Astrocyte (in vitro differentiated cells and primary cell): ENCODE measurements around the gene CHRNA3. TPM values are rescaled to one million over a fixed set of nuclear protein-coding genes. Genes with fewer than 3 reads are reported as not detected.

Experiments
- DNase-seq: peaks from one replicate; pipeline ENCODE4 v3.0.0-alpha.2; 2010; ENCODE audit warnings: low read depth
- FAIRE-seq: peaks from 2 replicates; lab custom pipeline; 2011; peaks lifted over from hg19 to GRCh38; lab: Jason Lieb, UNC
- H2AFZ ChIP-seq: 2 replicates; pipeline ENCODE4 v1.6.0; 2012; ENCODE audit warnings: low read depth, low read length, inconsistent platforms
- H3K27ac ChIP-seq: 2 replicates; pipeline ENCODE4 v1.5.1; 2011; ENCODE audit warnings: low read depth, low read length, inconsistent platforms
- H3K27me3 ChIP-seq: 2 replicates; pipeline ENCODE4 v1.6.0; 2011; ENCODE audit warnings: low read length, inconsistent platforms; ENCODE audit not compliant: insufficient read depth
- H3K36me3 ChIP-seq: 2 replicates; pipeline ENCODE4 v1.5.1; 2011; ENCODE audit warnings: low read length, inconsistent platforms; ENCODE audit not compliant: insufficient read depth
- H3K4me1 ChIP-seq: 2 replicates; pipeline ENCODE4 v1.5.1; 2011; ENCODE audit warnings: low read length, inconsistent platforms; ENCODE audit not compliant: insufficient read depth
- H3K4me2 ChIP-seq: 2 replicates; pipeline ENCODE4 v1.6.0; 2012; ENCODE audit warnings: low read length, inconsistent platforms
- H3K4me3 ChIP-seq: 2 replicates; pipeline ENCODE4 v1.5.1; 2011; ENCODE audit warnings: low read depth, mild to moderate bottlenecking, low read length, inconsistent platforms; ENCODE audit not compliant: insufficient read depth
- H3K79me2 ChIP-seq: 2 replicates; pipeline ENCODE4 v1.6.0; 2012; ENCODE audit warnings: mild to moderate bottlenecking, low read length, inconsistent platforms; ENCODE audit not compliant: insufficient read depth
- H3K9ac ChIP-seq: 2 replicates; pipeline ENCODE4 v1.6.0; 2012; ENCODE audit warnings: mild to moderate bottlenecking, low read length, inconsistent platforms
- H3K9me3 ChIP-seq: 2 replicates; pipeline ENCODE4 v1.5.1; 2012; ENCODE audit warnings: low read depth, mild to moderate bottlenecking, low read length, inconsistent platforms; ENCODE audit not compliant: insufficient read depth
- H4K20me1 ChIP-seq: 2 replicates; pipeline ENCODE4 v1.6.0; 2012; ENCODE audit warnings: low read length, inconsistent platforms; ENCODE audit not compliant: insufficient read depth
- H3K27ac Mint-ChIP-seq: one replicate; pipeline ENCODE4 v1.8.0; 2021; ENCODE audit warnings: mild to moderate bottlenecking, mixed read lengths; ENCODE audit not compliant: unreplicated experiment
- H3K27me3 Mint-ChIP-seq: one replicate; pipeline ENCODE4 v1.8.0; 2021; ENCODE audit warnings: low read depth, mixed read lengths; ENCODE audit not compliant: unreplicated experiment
- H3K36me3 Mint-ChIP-seq: one replicate; pipeline ENCODE4 v1.8.0; 2021; ENCODE audit warnings: low read depth, mixed read lengths; ENCODE audit not compliant: unreplicated experiment
- H3K4me1 Mint-ChIP-seq: one replicate; pipeline ENCODE4 v1.8.0; 2021; ENCODE audit warnings: low read depth, mixed read lengths; ENCODE audit not compliant: unreplicated experiment
- H3K4me3 Mint-ChIP-seq: one replicate; pipeline ENCODE4 v1.8.0; 2021; ENCODE audit warnings: mild to moderate bottlenecking, moderate library complexity, mixed read lengths; ENCODE audit not compliant: unreplicated experiment
- H3K9me3 Mint-ChIP-seq: one replicate; pipeline ENCODE4 v1.8.0; 2021; ENCODE audit warnings: mild to moderate bottlenecking, mixed read lengths; ENCODE audit not compliant: unreplicated experiment
- CTCF ChIP-seq: IDR thresholded peaks from 2 replicates; pipeline ENCODE4 v1.5.1; 2011; ENCODE audit warnings: low read depth, mild to moderate bottlenecking, inconsistent platforms, low read length, moderate library complexity; ENCODE audit not compliant: insufficient read depth
- EZH2 ChIP-seq: IDR thresholded peaks from 2 replicates; pipeline ENCODE4 v1.6.1; 2012; ENCODE audit warnings: mild to moderate bottlenecking, low read length, inconsistent platforms; ENCODE audit not compliant: insufficient read depth
- total RNA-seq: library from RNA; stranded (reverse); gene quantifications from 2 replicates; pipeline ENCODE4 v1.2.1, GENCODE V29; 2021

Gene CHRNA3
- total RNA-seq, 1 donor from 2014 or later, result not detected

- FAIRE-seq, result no peak
Observed at GRCh38 chr15:78662028-78662427, 41.2 kb upstream of the CHRNA3 start.

GRCh38 chr15:78661001-78661400 lies 40.2 kb upstream of the CHRNA3 start:
- Mint-ChIP-seq H3K36me3 (no peaks in the 10 kb centered on the region), H3K4me1 (no peaks in the 10 kb centered on the region), H3K27ac (no peak overlapping the region), H3K4me3 (no peak overlapping the region), H3K9me3 (no peaks in the 10 kb centered on the region), H3K27me3 (peaks cover 28% of the 10 kb centered on the region)
- H2AFZ ChIP-seq, result no peak overlapping the region
- H4K20me1 ChIP-seq, result no peaks in the 10 kb centered on the region
- peaks cover 2% of the 10 kb centered on the region for H3K27me3 ChIP-seq
- DNase-seq (no peak), FAIRE-seq (no peak)
- no peak overlapping the region for H3K9ac ChIP-seq
- no peaks in the 10 kb centered on the region for H3K4me1 ChIP-seq
- TF ChIP-seq CTCF, result no peak
- no peak for TF ChIP-seq EZH2
- no peak overlapping the region for H3K4me3 ChIP-seq
- no peak overlapping the region for H3K27ac ChIP-seq
- no peaks in the 10 kb centered on the region for H3K9me3 ChIP-seq
- no peak overlapping the region for H3K4me2 ChIP-seq
- H3K36me3 ChIP-seq, result no peaks in the 10 kb centered on the region
- no peaks in the 10 kb centered on the region for H3K79me2 ChIP-seq

More at GRCh38 chr15:78662028-78662427, 41.2 kb upstream of the CHRNA3 start:
- Histone ChIP-seq H3K27me3 (peaks cover 2% of the 10 kb centered on the region), H3K4me3 (no peak overlapping the region), H3K9ac (no peak overlapping the region), H2AFZ (no peak overlapping the region), H3K4me2 (no peak overlapping the region), H3K9me3 (no peaks in the 10 kb centered on the region), H3K36me3 (no peaks in the 10 kb centered on the region), H3K4me1 (no peaks in the 10 kb centered on the region), H3K27ac (no peak overlapping the region), H4K20me1 (no peaks in the 10 kb centered on the region), H3K79me2 (no peaks in the 10 kb centered on the region)
- Mint-ChIP-seq H3K27ac (no peak overlapping the region), H3K27me3 (peaks cover 26% of the 10 kb centered on the region), H3K9me3 (no peaks in the 10 kb centered on the region), H3K4me3 (no peak overlapping the region), H3K36me3 (no peaks in the 10 kb centered on the region), H3K4me1 (no peaks in the 10 kb centered on the region)
- TF ChIP-seq CTCF (no peak), EZH2 (no peak)
- DNase-seq, result no peak

- H3K27me3 Mint-ChIP-seq, result peaks cover 27% of the 10 kb centered on the region
- H3K4me2 ChIP-seq, result no peak overlapping the region
Observed at GRCh38 chr15:78660584-78660983, 39.8 kb upstream of the CHRNA3 start.

More at GRCh38 chr15:78660584-78660983, 39.8 kb upstream of the CHRNA3 start:
- Histone ChIP-seq H3K9me3 (no peaks in the 10 kb centered on the region), H3K27me3 (peaks cover 2% of the 10 kb centered on the region), H3K36me3 (no peaks in the 10 kb centered on the region), H2AFZ (no peak overlapping the region), H3K9ac (no peak overlapping the region), H3K4me3 (no peak overlapping the region), H3K27ac (no peak overlapping the region), H3K4me1 (no peaks in the 10 kb centered on the region), H4K20me1 (no peaks in the 10 kb centered on the region), H3K79me2 (no peaks in the 10 kb centered on the region)
- Mint-ChIP-seq H3K36me3 (no peaks in the 10 kb centered on the region), H3K4me1 (no peaks in the 10 kb centered on the region), H3K9me3 (no peaks in the 10 kb centered on the region), H3K4me3 (no peak overlapping the region), H3K27ac (no peak overlapping the region)
- TF ChIP-seq EZH2 (no peak), CTCF (no peak)
- FAIRE-seq (no peak), DNase-seq (no peak)
